Mucosa of descending colon (tissue), 3 donors: ENCODE results near the gene UXS1. TPM values are rescaled to one million over a fixed set of nuclear protein-coding genes. Genes with fewer than 3 reads are reported as not detected.

ENCODE experiments used
- ATAC-seq: fragments of 200-7000 bp; cut with Tn5 transposase; one replicate; pipeline ENCODE4 v1.9.1; 2020; ENCODE audit warnings: mild to moderate bottlenecking, moderate library complexity
- DNase-seq, 3 donors: peaks; one replicate each; pipeline ENCODE4 v3.0.0-alpha.2; 2020
- H3K36me3 ChIP-seq: fragments of 200-600 bp; one replicate; pipeline ENCODE4 v1.8.0; 2021; ENCODE audit warnings: low read depth, mild to moderate bottlenecking
- H3K4me1 ChIP-seq: fragments of 200-600 bp; one replicate; pipeline ENCODE4 v1.8.0; 2021; ENCODE audit warnings: low read depth, mild to moderate bottlenecking
- H3K4me3 ChIP-seq: fragments of 200-600 bp; one replicate; pipeline ENCODE4 v1.8.0; 2021; ENCODE audit warnings: mild to moderate bottlenecking
- H3K9me3 ChIP-seq: fragments of 200-600 bp; one replicate; pipeline ENCODE4 v1.8.0; 2021; ENCODE audit warnings: mild to moderate bottlenecking
- intact Hi-C, 2 donors: fragments of 100-400 bp; cut with DNase I in 1 of 2; cut with micrococcal nuclease in 1 of 2; formaldehyde crosslinking; loops; one replicate each; pipeline versions ENCODE4 v1.11.0 to v1.11.1; 2022; cut with DNase I, micrococcal nuclease
- total RNA-seq, 3 donors: library from RNA; stranded (reverse); fragmentation: NEBNext Ultra II Directional in 2 of 3; extraction: Animal tissue kit (Norgen Biotek cat#: 25700) in 2 of 3; gene quantifications; one replicate each; pipeline versions ENCODE4 v1.2.1 to v1.2.4, GENCODE V29; 2021 to 2023
- TF ChIP-seq, protein P1 (sequence below): fragments of 200-600 bp; IDR thresholded peaks from one replicate; pipeline ENCODE4 v1.8.0; 2022; ENCODE audit warnings: antibody characterized with exemption, mild to moderate bottlenecking
- donor health status: DM: no; HTN: no; CAD: no; lungs with moderate emphysema.
- donor health status: DM: no; HTN: no; CAD: no.
- donor health status: DM: no; HTN: yes; CAD: no.

The UXS1 gene
- total RNA-seq, 3 donors from 2014 or later = 26.3 to 39.0 (median 30.7) TPM

DNA sequence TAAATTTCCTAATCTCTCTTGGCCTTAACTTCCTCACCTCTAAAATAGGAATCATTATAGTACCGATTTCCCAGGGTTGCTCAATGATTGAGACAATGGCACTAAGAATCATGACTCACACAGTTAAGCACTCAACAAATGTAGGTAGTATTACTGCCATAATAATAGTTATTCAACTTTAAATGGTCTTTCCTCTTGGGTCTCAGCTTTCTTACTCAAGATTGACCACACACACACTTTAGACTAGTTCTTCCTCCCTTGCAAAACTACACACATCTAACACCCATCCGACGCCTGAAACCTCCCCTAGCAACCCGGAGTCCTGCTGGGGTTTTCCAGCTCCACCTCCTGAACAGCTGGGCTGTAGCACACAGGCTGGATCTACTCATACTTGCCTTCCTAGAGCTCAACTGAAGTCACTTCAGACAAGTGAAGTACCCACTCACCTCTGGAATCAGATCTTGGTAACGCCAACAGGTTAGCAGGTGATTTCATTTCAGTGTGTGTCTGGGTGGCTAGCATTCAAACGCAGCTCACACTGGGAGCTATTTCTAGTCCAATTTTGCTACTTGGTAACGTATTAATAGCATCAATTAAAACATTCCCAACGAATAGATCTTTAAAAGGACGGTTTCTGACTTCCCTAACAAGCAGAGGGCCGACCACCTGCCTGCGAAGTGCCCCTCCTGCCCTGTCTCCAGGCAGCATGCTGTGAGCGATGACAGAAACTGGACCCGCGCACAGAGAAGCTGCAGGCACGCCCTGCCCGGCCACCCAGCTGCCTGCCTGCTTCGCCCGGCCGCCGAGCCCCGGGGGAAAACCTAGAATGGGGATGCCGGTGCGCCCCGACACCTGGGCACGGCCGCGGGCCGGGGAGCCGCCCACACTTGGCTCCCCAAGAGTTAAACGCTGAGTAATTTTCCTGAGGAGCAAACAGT lies 1.1 kb downstream of the UXS1 start:
- TF ChIP-seq, protein P1, sequence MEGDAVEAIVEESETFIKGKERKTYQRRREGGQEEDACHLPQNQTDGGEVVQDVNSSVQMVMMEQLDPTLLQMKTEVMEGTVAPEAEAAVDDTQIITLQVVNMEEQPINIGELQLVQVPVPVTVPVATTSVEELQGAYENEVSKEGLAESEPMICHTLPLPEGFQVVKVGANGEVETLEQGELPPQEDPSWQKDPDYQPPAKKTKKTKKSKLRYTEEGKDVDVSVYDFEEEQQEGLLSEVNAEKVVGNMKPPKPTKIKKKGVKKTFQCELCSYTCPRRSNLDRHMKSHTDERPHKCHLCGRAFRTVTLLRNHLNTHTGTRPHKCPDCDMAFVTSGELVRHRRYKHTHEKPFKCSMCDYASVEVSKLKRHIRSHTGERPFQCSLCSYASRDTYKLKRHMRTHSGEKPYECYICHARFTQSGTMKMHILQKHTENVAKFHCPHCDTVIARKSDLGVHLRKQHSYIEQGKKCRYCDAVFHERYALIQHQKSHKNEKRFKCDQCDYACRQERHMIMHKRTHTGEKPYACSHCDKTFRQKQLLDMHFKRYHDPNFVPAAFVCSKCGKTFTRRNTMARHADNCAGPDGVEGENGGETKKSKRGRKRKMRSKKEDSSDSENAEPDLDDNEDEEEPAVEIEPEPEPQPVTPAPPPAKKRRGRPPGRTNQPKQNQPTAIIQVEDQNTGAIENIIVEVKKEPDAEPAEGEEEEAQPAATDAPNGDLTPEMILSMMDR = no peak
- ATAC-seq (peak; percentile 54), DNase-seq (peak; percentile 57 to 75 (median 74))
- intact Hi-C loops = no loop called here
- peaks cover 6% of the 10 kb centered on the region for H3K4me1 ChIP-seq
- no peaks in the 10 kb centered on the region for H3K9me3 ChIP-seq
- H3K4me3 ChIP-seq = peak overlapping the region; percentile 72
- no peaks in the 10 kb centered on the region for H3K36me3 ChIP-seq

DNA sequence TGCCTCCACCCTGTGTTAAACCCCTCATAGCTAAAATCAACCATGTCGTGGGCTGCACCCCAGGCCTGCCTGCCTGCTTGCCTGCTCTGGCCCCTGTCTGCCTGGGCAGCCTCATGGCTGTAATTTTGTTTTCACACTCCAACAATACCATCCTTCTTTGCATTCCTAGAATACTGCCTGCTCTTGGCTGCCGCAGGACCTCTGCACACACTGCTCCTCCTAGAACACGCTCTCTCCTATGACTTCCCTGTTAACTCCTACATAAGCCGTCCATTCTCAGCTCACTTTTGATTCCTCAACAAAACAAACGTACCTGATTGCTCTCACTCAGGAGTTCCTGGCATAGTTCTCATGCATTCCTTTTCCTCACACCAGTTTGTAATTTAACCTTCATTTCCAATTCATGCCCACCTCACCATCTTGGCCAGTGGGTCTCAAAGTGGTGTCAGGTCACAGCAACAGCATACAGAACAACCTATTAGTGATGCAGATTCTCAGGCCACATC lies 2.5 kb downstream of the UXS1 start:
- Histone ChIP-seq H3K9me3 (no peaks in the 10 kb centered on the region), H3K4me3 (no peak overlapping the region), H3K36me3 (no peaks in the 10 kb centered on the region), H3K4me1 (peaks cover 6% of the 10 kb centered on the region)
- no peak for DNase-seq
- TF ChIP-seq, protein P1 = no peak
- intact Hi-C loops = no loop called here
- ATAC-seq = no peak

DNA sequence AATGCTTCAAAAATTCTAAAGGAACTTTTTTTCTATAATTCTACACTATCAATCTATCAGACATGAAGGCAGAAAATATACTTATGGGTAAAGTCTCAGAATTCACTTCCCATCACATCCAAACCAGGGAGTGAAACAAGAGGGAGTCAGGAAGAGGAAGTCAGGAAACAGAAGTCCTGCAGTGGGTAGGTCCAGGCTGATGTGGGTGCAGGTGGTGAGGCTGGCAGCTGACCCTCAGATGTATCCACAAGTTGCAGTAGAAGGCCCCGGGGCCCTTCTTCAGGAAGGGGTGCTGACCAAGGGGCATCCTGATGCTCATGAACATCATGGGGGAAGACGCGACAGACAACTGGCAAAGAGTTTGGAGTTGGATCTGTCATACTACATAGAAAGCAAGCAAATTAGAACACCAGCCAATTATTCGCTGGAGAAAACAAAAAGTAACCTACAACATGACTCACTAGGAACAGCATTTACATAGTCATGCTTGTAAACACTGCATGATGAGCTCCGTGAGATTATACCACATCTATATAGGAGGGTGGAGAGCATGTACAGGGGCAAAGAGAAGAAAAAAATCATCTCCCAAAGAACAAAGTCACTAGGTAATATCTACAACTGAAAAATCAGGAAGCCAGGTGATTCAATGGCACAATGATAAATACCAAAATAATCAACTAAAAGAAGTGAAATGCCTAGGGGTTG lies 4.2 kb downstream of the UXS1 start:
- TF ChIP-seq, protein P1 = no peak
- Histone ChIP-seq H3K36me3 (no peaks in the 10 kb centered on the region), H3K4me3 (no peak overlapping the region), H3K9me3 (no peaks in the 10 kb centered on the region), H3K4me1 (peaks cover 6% of the 10 kb centered on the region)
- ATAC-seq (no peak), DNase-seq (no peak)
- intact Hi-C loops = no loop called here

DNA sequence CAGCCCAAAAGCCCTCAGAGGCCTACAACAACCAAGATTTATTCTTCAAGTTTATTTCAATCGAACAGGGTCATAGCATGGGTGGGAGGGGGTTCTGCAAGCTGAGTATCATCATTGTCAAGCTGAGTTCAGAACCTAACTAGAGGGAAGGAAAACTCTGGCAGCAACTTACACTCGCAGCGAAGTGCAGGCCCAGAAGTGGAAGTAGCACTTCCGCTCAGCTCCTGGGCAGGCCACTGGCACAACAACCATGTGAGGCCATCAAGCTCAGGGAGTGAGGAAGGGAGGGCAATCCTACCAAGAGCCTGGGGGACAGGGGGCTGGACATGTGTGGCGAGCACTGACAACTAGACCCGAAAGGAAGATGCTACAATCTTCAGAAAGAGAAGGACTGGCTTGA lies 4.8 kb downstream of the UXS1 start:
- ATAC-seq = no peak
- no peaks in the 10 kb centered on the region for H3K36me3 ChIP-seq

DNA sequence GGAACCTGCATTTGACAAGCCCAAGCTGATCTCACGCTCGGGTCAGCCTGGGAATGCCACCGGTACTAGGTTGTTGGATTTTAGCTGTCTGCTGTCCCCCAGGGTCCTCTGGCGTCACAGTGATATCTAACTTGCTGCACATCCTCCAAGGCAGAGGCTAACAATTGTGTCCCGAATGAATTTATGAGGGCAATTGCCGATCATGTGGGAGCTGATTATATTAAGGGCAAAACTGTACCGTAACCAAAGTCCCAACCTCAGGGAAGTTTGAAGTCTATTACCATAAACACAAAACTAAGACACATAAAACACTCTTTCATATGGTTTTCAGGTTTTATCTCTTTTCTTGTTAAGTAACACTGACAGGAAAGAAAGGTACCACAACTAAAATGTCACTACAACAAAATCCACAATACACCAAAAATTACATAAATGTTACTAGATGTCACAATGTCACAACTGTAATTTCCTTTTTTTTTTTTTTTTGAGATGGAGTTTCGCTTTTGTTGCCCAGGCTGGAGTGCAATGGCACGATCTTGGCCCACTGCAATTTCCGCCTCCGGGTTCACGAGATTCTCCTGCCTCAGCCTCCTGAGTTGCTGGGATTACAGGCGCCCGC lies 6.7 kb downstream of the UXS1 start:
- intact Hi-C loops = no loop called here
- Histone ChIP-seq H3K36me3 (no peaks in the 10 kb centered on the region), H3K4me1 (peaks cover under 1% of the 10 kb centered on the region), H3K9me3 (no peaks in the 10 kb centered on the region), H3K4me3 (no peak overlapping the region)
- TF ChIP-seq, protein P1 = no peak
- ATAC-seq (no peak), DNase-seq (no peak)

More for the DNA sequence above, 4.8 kb downstream of the UXS1 start:
- H3K4me1 ChIP-seq = peaks cover 6% of the 10 kb centered on the region
- intact Hi-C loops = no loop called here
- TF ChIP-seq, protein P1 = no peak
- no peak overlapping the region for H3K4me3 ChIP-seq
- DNase-seq = no peak
- no peaks in the 10 kb centered on the region for H3K9me3 ChIP-seq
